Renal cortical epithelial cell (primary cell): ENCODE results near the gene GUCA1A. TPM values are rescaled to one million over a fixed set of nuclear protein-coding genes. Genes with fewer than 3 reads are reported as not detected.
"Not testable (repeated sequence)": the region's sequence is repeated elsewhere in the genome, so short reads cannot be mapped to it uniquely, and the experiment has no call there.

Experiments
- DNase-seq: peaks from one replicate; pipeline ENCODE4 v3.0.0-alpha.2; 2011; ENCODE audit warnings: low read depth
- total RNA-seq: library from RNA; depleted of rRNA; stranded (reverse); fragments of >200 nt; gene quantifications from 2 replicates; pipeline ENCODE4 v1.2.3, GENCODE V29; 2014

The GUCA1A gene
- total RNA-seq, 1 donor from 2014 or later, result 0.05 TPM

GRCh38 chr6:42147138-42147562, 26.0 kb upstream of the GUCA1A start:
- no peak for DNase-seq

- DNase-seq, result no peak
These were observed 25.1 kb upstream of the GUCA1A start for GRCh38 chr6:42148058-42148457.

- no peak for DNase-seq
These were observed 22.9 kb upstream of the GUCA1A start for GRCh38 chr6:42150254-42150653.

DNA sequence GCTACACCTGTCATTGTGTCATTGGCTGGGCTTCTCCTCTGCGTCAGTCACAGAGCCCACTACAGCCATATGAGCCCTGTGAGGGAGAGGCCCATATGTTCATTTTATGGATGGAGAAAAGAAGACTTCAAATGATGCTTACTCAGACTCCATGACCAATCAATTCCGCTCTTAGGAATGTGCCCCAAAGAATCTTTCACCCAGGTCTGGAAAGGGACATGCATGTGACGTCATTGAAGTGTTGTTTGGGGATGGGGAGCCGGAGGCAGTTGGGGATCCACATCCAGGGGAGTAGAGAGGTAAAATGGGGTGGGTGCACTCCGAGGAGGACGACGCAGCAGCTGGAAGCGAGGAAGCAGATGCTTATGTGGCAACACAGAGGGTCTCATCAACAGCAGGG, 21.1 kb upstream of the GUCA1A start:
- DNase-seq, result no peak

- not testable (repeated sequence) for DNase-seq
These were observed 20.5 kb upstream of the GUCA1A start for GRCh38 chr6:42152528-42153213.

- no peak for DNase-seq
These were observed 19.2 kb upstream of the GUCA1A start for GRCh38 chr6:42153921-42154320.

GRCh38 chr6:42154461-42155209, 18.5 kb upstream of the GUCA1A start:
- DNase-seq, result no peak

- DNase-seq, result no peak
These were observed 17.9 kb upstream of the GUCA1A start for GRCh38 chr6:42155293-42155692.

- DNase-seq, result no peak
These were observed 16.5 kb upstream of the GUCA1A start for GRCh38 chr6:42156638-42157037.

DNA sequence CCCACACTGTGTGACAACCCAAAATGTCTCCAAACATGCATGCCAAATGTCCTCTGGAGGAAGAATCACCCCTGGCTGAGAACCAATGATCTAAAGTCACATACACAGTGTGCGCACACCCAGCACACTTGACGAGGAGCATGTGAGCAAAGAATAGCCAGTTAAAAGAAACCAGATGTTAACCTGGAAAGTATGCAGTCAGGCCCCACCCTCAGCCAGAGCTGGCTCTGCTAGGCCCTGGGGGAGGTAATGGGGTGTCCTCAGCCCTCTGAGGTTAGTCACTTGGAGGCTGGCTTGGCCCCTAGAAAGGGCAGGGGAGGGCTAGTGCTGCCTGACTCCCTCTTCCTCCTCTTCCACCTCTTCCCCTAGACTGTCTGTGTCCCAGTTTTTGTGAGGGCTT, 15.2 kb upstream of the GUCA1A start:
- no peak for DNase-seq

- no peak for DNase-seq
These were observed 14.5 kb upstream of the GUCA1A start for GRCh38 chr6:42158631-42159030.

DNA sequence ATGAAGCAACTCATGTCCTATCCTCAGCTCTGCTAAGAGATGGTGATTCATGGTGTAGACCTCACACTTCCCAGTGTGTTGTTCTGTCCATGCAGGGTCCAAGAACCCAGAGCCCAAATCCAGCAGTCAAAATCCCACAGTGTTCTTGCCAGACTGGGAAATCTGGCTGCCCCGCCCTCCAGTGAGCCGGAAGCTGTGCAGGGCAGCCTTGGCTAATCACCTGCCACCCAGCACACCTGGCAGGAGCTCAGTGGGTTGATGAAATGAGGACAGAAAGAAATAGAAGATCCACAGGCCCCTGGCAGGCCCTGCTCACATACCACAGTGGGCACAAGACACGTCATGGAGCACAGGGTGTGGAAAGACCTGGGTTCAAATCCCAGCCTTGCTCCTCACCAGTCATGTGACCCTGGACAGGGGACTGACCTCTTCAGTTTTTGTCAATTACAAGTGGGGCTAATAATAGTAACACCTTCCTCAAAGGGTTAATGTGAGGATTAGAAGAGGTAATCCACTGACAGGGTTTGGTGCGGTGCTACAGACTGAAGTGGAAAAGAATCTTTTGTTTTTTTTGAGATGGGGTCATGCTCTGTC, 13.6 kb upstream of the GUCA1A start:
- no peak for DNase-seq

DNA sequence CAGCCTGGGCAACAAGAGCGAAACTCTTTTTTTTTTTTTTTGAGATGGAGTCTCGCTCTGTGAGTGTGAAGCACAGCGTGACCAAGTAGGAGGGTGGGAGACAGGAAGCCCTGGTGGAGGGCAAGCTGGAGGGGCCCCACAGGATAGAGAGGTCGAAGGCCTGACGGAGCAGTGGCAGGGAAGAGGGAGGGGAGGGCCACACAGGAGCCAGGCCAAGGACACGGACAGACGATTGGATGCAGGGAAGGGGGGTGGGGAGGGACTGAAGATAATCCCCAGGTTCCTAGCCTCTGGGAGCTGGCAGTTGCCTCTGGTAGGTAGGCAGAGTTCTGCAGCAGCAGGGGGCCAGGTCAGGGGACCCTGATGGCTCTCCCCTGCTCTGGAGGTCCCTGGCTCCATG, 10.8 kb upstream of the GUCA1A start:
- DNase-seq, result no peak

GRCh38 chr6:42162812-42163211, 10.4 kb upstream of the GUCA1A start:
- DNase-seq, result no peak

DNA sequence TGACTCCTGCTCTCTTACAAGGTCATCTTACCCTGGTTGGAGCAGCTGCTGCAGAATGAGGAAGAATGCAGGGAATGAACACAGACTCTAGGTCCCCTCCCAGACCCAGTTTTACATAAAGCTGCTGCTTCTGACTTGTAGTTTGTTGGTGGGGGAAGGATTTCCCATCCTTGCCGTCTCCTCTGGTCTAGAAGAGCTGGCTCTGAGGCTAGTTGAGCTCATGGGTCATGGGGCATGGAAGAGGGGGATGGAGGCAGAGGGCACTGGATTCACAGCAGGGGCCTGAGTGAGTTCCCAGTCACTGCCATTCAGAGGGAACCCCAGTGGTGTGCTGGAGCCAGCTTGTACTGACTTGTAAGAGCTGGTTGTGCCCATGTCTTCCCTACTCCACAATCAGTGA, 9.2 kb upstream of the GUCA1A start:
- DNase-seq, result no peak

DNA sequence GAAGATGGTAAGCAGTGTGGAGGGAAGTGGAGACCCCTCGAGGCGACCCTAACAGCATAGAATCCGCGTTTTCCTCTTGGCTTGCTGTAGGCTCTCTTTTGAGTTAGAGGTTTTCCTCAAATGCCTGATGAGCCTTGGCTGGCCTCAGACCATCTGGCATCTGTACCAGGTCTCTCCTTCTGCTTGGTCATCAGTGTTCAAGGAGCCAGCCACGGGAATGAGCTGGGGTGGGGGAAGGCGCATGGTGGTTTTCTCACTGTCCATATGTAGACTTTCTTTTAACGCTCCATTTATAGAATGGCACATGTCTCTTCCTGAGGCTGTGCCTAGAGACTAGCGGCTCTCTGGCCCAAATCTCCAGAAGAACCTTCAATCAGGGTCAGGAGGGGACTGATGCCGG, 8.1 kb upstream of the GUCA1A start:
- DNase-seq, result peak; percentile 25

- peak; percentile 61 for DNase-seq
These were observed 6.6 kb upstream of the GUCA1A start for GRCh38 chr6:42166444-42167141.

GRCh38 chr6:42168650-42169049, 4.5 kb upstream of the GUCA1A start:
- no peak for DNase-seq

DNA sequence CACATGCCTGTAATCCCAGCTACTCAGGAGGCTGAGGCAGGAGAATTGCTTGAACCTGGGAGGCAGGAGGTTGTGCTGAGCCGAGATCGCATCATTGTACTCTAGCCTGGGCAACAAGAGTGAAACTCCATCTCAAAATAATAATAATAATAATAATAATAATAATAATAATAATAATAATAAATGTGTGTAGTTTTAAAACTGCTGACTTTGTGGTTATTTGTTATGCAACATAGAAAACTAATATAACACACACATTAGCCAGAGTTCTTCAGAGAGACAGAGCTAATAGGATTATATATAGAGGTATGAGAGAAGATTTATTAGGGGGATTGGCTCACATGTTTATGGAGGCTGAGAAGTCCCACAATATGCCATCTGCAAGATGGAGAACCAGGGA, 3.4 kb upstream of the GUCA1A start:
- not testable (repeated sequence) for DNase-seq

- no peak for DNase-seq
These were observed 1.2 kb upstream of the GUCA1A start for GRCh38 chr6:42171813-42172581.

DNA sequence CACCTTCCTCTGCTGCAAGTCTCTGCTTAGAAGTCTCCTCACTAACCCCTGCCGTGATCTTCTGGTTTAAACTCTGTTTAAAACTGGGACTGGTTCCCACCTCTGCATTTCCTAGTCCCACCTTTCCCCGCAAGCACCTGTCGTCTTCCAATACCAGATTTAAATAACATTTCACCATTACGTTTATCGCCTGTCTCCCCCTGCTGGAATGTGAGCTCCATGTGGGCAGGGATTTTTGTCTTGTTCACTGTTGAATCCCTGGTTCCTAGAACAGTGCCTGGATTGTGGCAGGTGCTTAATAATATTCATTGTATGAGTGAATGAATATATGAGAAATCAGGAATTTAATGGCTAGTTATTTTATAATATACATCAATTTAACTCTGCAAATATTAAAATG, 2.7 kb downstream of the GUCA1A start:
- no peak for DNase-seq

GRCh38 chr6:42176981-42177380, 3.8 kb downstream of the GUCA1A start:
- DNase-seq, result no peak
